Activated CD8-positive, alpha-beta T cell treated with anti-CD3 and anti-CD28 coated beads, Interleukin-2, amount 10 ng/mL, durations not matched to agents 7 days and 5 days (primary cell): ENCODE data around the gene LY86. TPM values are rescaled to one million over a fixed set of nuclear protein-coding genes. Genes with fewer than 3 reads are reported as not detected.

Experiments used
- ATAC-seq: fragments of 150-1000 bp; cut with Tn5 transposase; one replicate; pipeline ENCODE4 v1.10.0; 2021; ENCODE audit warnings: moderate library complexity
- CTCF ChIA-PET: fragments of 350-600 bp; sonication (Branson Sonifier 250); formaldehyde crosslinking; loops from one replicate; lab custom pipeline; 2021; ENCODE audit warnings: antibody characterized with exemption; lab: Charles Lee
- POLR2A ChIA-PET: fragments of 350-600 bp; sonication (Branson Sonifier 250); formaldehyde crosslinking; loops from one replicate; lab custom pipeline; 2021; ENCODE audit warnings: antibody characterized with exemption; lab: Charles Lee
- DNase-seq: peaks from one replicate; pipeline ENCODE4 v3.0.0-alpha.2; 2020
- H3K27ac Mint-ChIP-seq: one replicate; pipeline ENCODE4 v1.8.0; 2021; ENCODE audit warnings: mild to moderate bottlenecking, mixed read lengths
- H3K27me3 Mint-ChIP-seq: one replicate; pipeline ENCODE4 v1.8.0; 2021; ENCODE audit warnings: low read depth, mixed read lengths
- H3K36me3 Mint-ChIP-seq: one replicate; pipeline ENCODE4 v1.8.0; 2021; ENCODE audit warnings: low read depth, mixed read lengths
- H3K4me1 Mint-ChIP-seq: one replicate; pipeline ENCODE4 v1.8.0; 2021; ENCODE audit warnings: low read depth, mixed read lengths
- H3K4me3 Mint-ChIP-seq: one replicate; pipeline ENCODE4 v1.8.0; 2021; ENCODE audit warnings: mild to moderate bottlenecking, mixed read lengths
- H3K9me3 Mint-ChIP-seq: one replicate; pipeline ENCODE4 v1.8.0; 2022; ENCODE audit warnings: mixed read lengths; ENCODE audit not compliant: insufficient read depth
- total RNA-seq, 2 experiments: library from RNA; stranded (reverse); gene quantifications; one replicate each; pipeline ENCODE4 v1.2.3, GENCODE V29; 2021

LY86 gene
- total RNA-seq, 2 experiments from 2014 or later, result 1.9 to 2.9 TPM

- H3K4me1 Mint-ChIP-seq, result peaks cover 39% of the 10 kb centered on the region
- no peaks in the 10 kb centered on the region for H3K36me3 Mint-ChIP-seq
- peak overlapping the region; percentile 77 for H3K27ac Mint-ChIP-seq
- peaks cover 14% of the 10 kb centered on the region for H3K27me3 Mint-ChIP-seq
- ATAC-seq (peak; percentile 46), DNase-seq (peak; percentile 47)
- POLR2A ChIA-PET, result no interaction called here
- H3K4me3 Mint-ChIP-seq, result no peak overlapping the region
- CTCF ChIA-PET, result interaction anchor here (1.5 kb wide), 1 partner anchor 9 kb away, joined by 4 read pairs; no protein-coding TSS in a partner anchor
- no peaks in the 10 kb centered on the region for H3K9me3 Mint-ChIP-seq
Observed at GRCh38 chr6:6697620-6698019, 109.1 kb downstream of the LY86 start.

- DNase-seq (no peak), ATAC-seq (no peak)
- H3K27ac Mint-ChIP-seq, result peak overlapping the region; percentile 39
- CTCF ChIA-PET, result no interaction called here
- H3K4me1 Mint-ChIP-seq, result peaks cover 39% of the 10 kb centered on the region
- POLR2A ChIA-PET, result no interaction called here
- H3K27me3 Mint-ChIP-seq, result peaks cover 14% of the 10 kb centered on the region
- H3K9me3 Mint-ChIP-seq, result no peaks in the 10 kb centered on the region
- H3K36me3 Mint-ChIP-seq, result no peaks in the 10 kb centered on the region
- no peak overlapping the region for H3K4me3 Mint-ChIP-seq
Observed at GRCh38 chr6:6699741-6700367, 111.3 kb downstream of the LY86 start.

GRCh38 chr6:6700407-6701270, 112.1 kb downstream of the LY86 start:
- no peak overlapping the region for H3K4me3 Mint-ChIP-seq
- DNase-seq (no peak), ATAC-seq (no peak)
- ChIA-PET CTCF (no interaction called here), POLR2A (no interaction called here)
- peaks cover 35% of the 10 kb centered on the region for H3K4me1 Mint-ChIP-seq
- H3K9me3 Mint-ChIP-seq, result no peaks in the 10 kb centered on the region
- H3K36me3 Mint-ChIP-seq, result no peaks in the 10 kb centered on the region
- H3K27me3 Mint-ChIP-seq, result peaks cover 13% of the 10 kb centered on the region
- no peak overlapping the region for H3K27ac Mint-ChIP-seq

- POLR2A ChIA-PET, result no interaction called here
- Mint-ChIP-seq H3K4me3 (no peak overlapping the region), H3K27me3 (peaks cover 16% of the 10 kb centered on the region), H3K27ac (no peak overlapping the region), H3K9me3 (no peaks in the 10 kb centered on the region), H3K36me3 (no peaks in the 10 kb centered on the region), H3K4me1 (peaks cover 23% of the 10 kb centered on the region)
- ATAC-seq (no peak), DNase-seq (no peak)
- CTCF ChIA-PET, result interaction anchor here (1.1 to 2.0 kb wide), 2 partner anchors 10 to 16 kb away, joined by 3 to 6 read pairs; no protein-coding TSS in a partner anchor
Observed at GRCh38 chr6:6701864-6702263, 113.3 kb downstream of the LY86 start.

GRCh38 chr6:6703699-6704098, 115.2 kb downstream of the LY86 start:
- Mint-ChIP-seq H3K27ac (no peak overlapping the region), H3K4me1 (peaks cover 11% of the 10 kb centered on the region), H3K9me3 (no peaks in the 10 kb centered on the region), H3K27me3 (peaks cover 28% of the 10 kb centered on the region), H3K4me3 (no peak overlapping the region), H3K36me3 (no peaks in the 10 kb centered on the region)
- ATAC-seq (no peak), DNase-seq (no peak)
- CTCF ChIA-PET, result interaction anchor here (1.2 to 2.0 kb wide), 2 partner anchors 11 to 12 kb away, joined by 4 to 6 read pairs; no protein-coding TSS in a partner anchor
- POLR2A ChIA-PET, result interaction anchor here (1.1 kb wide), 1 partner anchor 20 kb away, joined by 3 read pairs; no protein-coding TSS in a partner anchor
